NCI-H2227 treated with DMSO at 0.1 percent for 48 hours (cell line): ENCODE results near the gene COG6.

Experiments
- DNase-seq: peaks from one replicate; lab custom pipeline; 2025; lab: John Stamatoyannopoulos, UW

Gene COG6

GRCh38 chr13:39682310-39682709, 26.8 kb downstream of the COG6 start:
- no peak for DNase-seq

- DNase-seq = no peak
These were observed 27.3 kb downstream of the COG6 start for GRCh38 chr13:39682788-39683187.

GRCh38 chr13:39684531-39685137, 29.2 kb downstream of the COG6 start:
- peak; percentile 4 for DNase-seq

GRCh38 chr13:39685652-39686051, 30.2 kb downstream of the COG6 start:
- DNase-seq = no peak

GRCh38 chr13:39688278-39688677, 32.8 kb downstream of the COG6 start:
- no peak for DNase-seq

- DNase-seq = no peak
These were observed 33.4 kb downstream of the COG6 start for GRCh38 chr13:39688699-39689405.

- DNase-seq = no peak
These were observed 37.4 kb downstream of the COG6 start for GRCh38 chr13:39692660-39693438.

- DNase-seq = no peak
These were observed 43.8 kb downstream of the COG6 start for GRCh38 chr13:39699274-39699673.

- DNase-seq = no peak
These were observed 57.2 kb downstream of the COG6 start for GRCh38 chr13:39712626-39713025.

- DNase-seq = no peak
These were observed 73.7 kb downstream of the COG6 start for GRCh38 chr13:39729156-39729555.

- DNase-seq = no peak
These were observed 79.5 kb downstream of the COG6 start for GRCh38 chr13:39734952-39735351.

GRCh38 chr13:39737047-39737446, 81.6 kb downstream of the COG6 start:
- no peak for DNase-seq

- DNase-seq = no peak
These were observed 85.3 kb downstream of the COG6 start for GRCh38 chr13:39740761-39741160.

- DNase-seq = no peak
These were observed 93.5 kb downstream of the COG6 start for GRCh38 chr13:39748961-39749360.

- DNase-seq = no peak
These were observed 94.1 kb downstream of the COG6 start for GRCh38 chr13:39749528-39749927.

GRCh38 chr13:39751805-39752204, 96.3 kb downstream of the COG6 start:
- DNase-seq = no peak

GRCh38 chr13:39760521-39760920, 105.1 kb downstream of the COG6 start:
- DNase-seq = no peak

GRCh38 chr13:39765801-39766463, 110.5 kb downstream of the COG6 start:
- no peak for DNase-seq

GRCh38 chr13:39766464-39767158, 111.1 kb downstream of the COG6 start:
- no peak for DNase-seq

GRCh38 chr13:39767791-39768517, 112.5 kb downstream of the COG6 start:
- DNase-seq = no peak

GRCh38 chr13:39768962-39769361, 113.5 kb downstream of the COG6 start:
- no peak for DNase-seq
